BLaER1 treated with 17β-estradiol and CSF1 and Interleukin-3, amounts not matched to agents 10 nM and 100 nM (cell line): ENCODE data around the gene WDR48.

ENCODE experiments used
- H3K27ac ChIP-seq, 11 experiments: shearing (Covaris generic); formaldehyde crosslinking; 2 replicates each; pipeline ENCODE4 v1.8.1; 2022
- H3K27me3 ChIP-seq, 11 experiments: shearing (Covaris generic); formaldehyde crosslinking; 2 replicates each; pipeline ENCODE4 v1.8.1; 2022
- H3K36me3 ChIP-seq, 11 experiments: shearing (Covaris generic); formaldehyde crosslinking; 2 replicates each; pipeline ENCODE4 v1.8.1; 2022
- H3K4me1 ChIP-seq, 10 experiments: shearing (Covaris generic); formaldehyde crosslinking; 2 replicates each; pipeline ENCODE4 v1.8.1; 2022
- H3K4me2 ChIP-seq, 11 experiments: shearing (Covaris generic); formaldehyde crosslinking; 2 replicates each; pipeline ENCODE4 v1.8.1; 2022
- H3K4me3 ChIP-seq, 10 experiments: shearing (Covaris generic); formaldehyde crosslinking; 2 replicates each; pipeline ENCODE4 v1.8.1; 2022
- H3K9ac ChIP-seq, 11 experiments: shearing (Covaris generic); formaldehyde crosslinking; 2 replicates each; pipeline ENCODE4 v1.8.1; 2022
- H3K9me3 ChIP-seq, 11 experiments: shearing (Covaris generic); formaldehyde crosslinking; replicated peaks in 1 of 11; 2 replicates each; pipeline ENCODE4 v1.8.1; 2022
- H4K20me1 ChIP-seq, 11 experiments: shearing (Covaris generic); formaldehyde crosslinking; 2 replicates each; pipeline ENCODE4 v1.8.1; 2022
- Cebpa-rat ChIP-seq, 11 experiments: shearing (Covaris generic); IDR thresholded peaks; 2 replicates each; pipeline ENCODE4 v1.8.1; 2022

Gene WDR48

GRCh38 chr3:39021465-39022285 is 30.1 kb upstream of the WDR48 start:
- Histone ChIP-seq H3K27me3 (no peaks in the 10 kb centered on the region), H3K27ac (no peak overlapping the region), H3K4me2 (no peak overlapping the region), H3K36me3 (no peaks in the 10 kb centered on the region), H3K4me1 (peaks cover 0 to 23% (median 0%) of the 10 kb centered on the region in 10 experiments; a peak in 6 of 20 replicates), H3K9me3 (no peaks in the 10 kb centered on the region), H4K20me1 (no peaks in the 10 kb centered on the region), H3K4me3 (no peak overlapping the region), H3K9ac (no peak overlapping the region)
- no peak for TF ChIP-seq Cebpa-rat (IDR thresholded peaks at IDR 0.05)

DNA sequence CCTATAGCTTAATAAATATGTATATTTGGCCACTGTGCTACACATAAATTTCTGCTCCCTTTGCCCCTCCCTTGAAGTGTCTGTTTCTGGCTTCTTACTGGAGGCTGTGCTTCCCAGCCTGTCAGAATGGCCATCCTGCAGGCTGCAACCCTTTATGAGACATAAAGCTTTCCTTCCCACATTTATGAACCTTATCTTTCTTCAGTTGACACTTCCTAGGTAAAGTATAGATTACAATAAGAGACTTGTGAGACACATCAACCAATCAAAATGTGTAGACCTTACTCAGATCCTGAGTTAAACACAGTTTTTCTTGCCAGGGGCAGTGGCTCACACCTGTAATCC is 29.6 kb upstream of the WDR48 start:
- Histone ChIP-seq H3K4me2 (no peak overlapping the region), H4K20me1 (no peaks in the 10 kb centered on the region), H3K9me3 (no peaks in the 10 kb centered on the region), H3K27me3 (no peaks in the 10 kb centered on the region), H3K4me3 (no peak overlapping the region), H3K27ac (no peak overlapping the region), H3K4me1 (peaks cover 0 to 28% (median 0%) of the 10 kb centered on the region in 10 experiments; a peak in 6 of 20 replicates), H3K36me3 (no peaks in the 10 kb centered on the region), H3K9ac (no peak overlapping the region)
- no peak for TF ChIP-seq Cebpa-rat (IDR thresholded peaks at IDR 0.05)

DNA sequence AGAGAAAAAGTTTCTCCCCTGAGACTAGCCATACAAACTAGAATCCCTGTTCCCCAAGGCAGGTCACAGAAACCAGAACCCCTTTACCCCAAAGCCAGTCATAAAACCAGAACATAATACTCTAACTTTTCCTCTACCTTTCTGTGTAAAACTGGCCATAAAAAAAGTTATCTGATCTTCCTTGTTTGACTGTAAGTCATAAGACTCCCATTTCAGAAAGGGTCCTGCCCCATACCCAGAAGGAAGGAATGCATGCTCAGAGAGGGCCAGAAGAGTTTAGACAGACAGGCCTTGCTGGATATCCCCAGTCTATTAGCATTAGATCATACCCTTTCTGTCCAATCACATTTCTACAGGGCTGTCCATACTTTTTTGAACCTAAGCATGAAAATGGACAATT is 27.3 kb upstream of the WDR48 start:
- H3K4me3 ChIP-seq = no peak overlapping the region
- TF ChIP-seq Cebpa-rat (IDR thresholded peaks at IDR 0.05) = no peak
- H4K20me1 ChIP-seq = no peaks in the 10 kb centered on the region
- H3K4me2 ChIP-seq = peak overlapping the region in 2 of 11 experiments; percentile 37 to 63; a peak in 4 of 22 replicates
- 0 out of 22 replicates have a peak overlapping the region, but pooled peaks of 1 of the 11 experiments have one; percentile 20 for H3K9ac ChIP-seq
- H3K27ac ChIP-seq = no peak overlapping the region
- H3K4me1 ChIP-seq = peaks cover 0 to 30% (median 0%) of the 10 kb centered on the region in 10 experiments; a peak in 6 of 20 replicates
- H3K9me3 ChIP-seq = no peaks in the 10 kb centered on the region
- no peaks in the 10 kb centered on the region for H3K36me3 ChIP-seq
- H3K27me3 ChIP-seq = no peaks in the 10 kb centered on the region

DNA sequence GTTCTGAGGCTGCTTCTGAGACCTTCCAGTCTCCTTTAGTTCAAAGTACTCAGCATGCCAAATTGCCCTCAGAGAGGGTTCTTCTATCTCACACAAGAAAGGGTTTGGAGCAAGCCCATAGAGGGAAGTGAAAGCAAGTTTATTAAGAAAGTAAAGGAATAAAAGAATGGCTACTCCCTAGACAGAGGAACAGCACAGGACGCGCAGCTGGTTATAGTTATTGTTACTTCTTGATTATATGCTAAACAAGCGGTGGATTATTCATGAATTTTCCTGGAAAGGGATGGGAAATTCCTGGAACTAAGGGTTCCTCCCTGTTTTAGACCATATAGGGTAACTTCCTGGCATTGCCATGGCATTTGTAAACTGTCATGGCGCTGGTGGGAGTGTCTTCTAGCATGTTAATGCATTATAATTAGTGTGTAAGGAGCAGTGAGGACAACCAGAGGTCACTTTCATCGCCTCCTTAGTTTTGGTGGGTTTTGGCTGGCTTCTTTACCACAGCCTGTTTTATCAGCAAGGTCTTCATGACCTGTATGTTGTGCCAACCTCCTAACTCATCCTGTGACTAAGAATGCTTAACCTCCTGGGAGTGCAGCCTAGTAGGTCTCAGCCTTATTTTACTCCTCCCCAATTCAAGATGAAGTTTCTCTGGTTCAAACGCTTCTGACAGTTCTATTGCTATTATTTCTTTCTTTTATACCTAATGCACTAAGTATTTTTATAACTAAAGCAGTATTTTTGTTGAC is 26.4 kb upstream of the WDR48 start:
- peaks cover 0 to 30% (median 0%) of the 10 kb centered on the region in 10 experiments; a peak in 6 of 20 replicates for H3K4me1 ChIP-seq
- H3K4me3 ChIP-seq = no peak overlapping the region
- TF ChIP-seq Cebpa-rat (IDR thresholded peaks at IDR 0.05) = no peak

DNA sequence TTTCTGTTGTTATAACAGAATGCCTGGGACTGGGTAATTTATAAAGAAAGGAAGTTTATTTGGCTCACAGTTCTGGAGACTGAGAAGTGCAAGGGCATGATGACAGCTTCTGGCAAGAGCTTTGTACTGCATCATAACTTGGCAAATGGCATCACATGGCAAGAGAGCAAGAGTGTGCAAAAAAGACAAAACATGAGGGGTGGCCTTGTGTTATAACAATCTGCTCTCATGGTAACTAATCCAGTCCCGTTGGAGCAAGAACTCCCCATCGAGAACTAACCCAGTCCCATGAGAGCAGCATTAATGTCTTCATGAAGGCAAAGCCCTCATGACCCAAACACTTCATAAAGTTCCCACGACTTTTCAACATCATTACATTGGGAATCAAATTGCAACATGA is 23.3 kb upstream of the WDR48 start:
- no peak overlapping the region for H3K4me3 ChIP-seq

More for the DNA sequence above, 26.4 kb upstream of the WDR48 start:
- Histone ChIP-seq H3K36me3 (no peaks in the 10 kb centered on the region), H3K27me3 (no peaks in the 10 kb centered on the region), H3K27ac (no peak overlapping the region), H3K9ac (no peak overlapping the region), H3K9me3 (no peaks in the 10 kb centered on the region), H4K20me1 (no peaks in the 10 kb centered on the region), H3K4me2 (peak overlapping the region in 3 of 11 experiments; percentile 10 to 63 (median 37); a peak in 4 of 22 replicates)

DNA sequence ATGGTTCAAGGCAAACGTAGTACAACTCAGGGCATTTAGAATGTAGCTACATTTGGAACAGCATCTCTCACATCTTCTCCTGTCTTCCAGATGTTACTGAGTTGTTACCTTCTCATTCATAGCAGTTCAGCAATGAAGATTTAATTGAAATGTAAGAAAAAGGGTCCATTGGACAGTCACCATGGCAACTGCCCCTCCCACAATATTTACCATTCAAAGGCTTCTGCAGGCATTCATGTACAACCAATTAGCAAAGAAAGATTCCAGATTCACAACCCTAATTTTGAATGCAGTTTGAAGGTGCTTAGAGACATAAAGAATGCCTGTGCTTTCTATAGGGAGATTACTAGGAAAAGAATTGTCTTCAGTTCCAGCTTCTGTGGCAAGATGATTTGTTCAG is 22.3 kb upstream of the WDR48 start:
- H3K36me3 ChIP-seq = no peaks in the 10 kb centered on the region
- H3K4me2 ChIP-seq = no peak overlapping the region
- H3K9ac ChIP-seq = no peak overlapping the region
- no peak overlapping the region for H3K27ac ChIP-seq
- peaks cover 0 to 26% (median 0%) of the 10 kb centered on the region in 10 experiments; a peak in 6 of 20 replicates for H3K4me1 ChIP-seq
- peaks cover 0 to 8% (median 0%) of the 10 kb centered on the region in 11 experiments; a peak in 4 of 22 replicates for H3K9me3 ChIP-seq
- no peaks in the 10 kb centered on the region for H4K20me1 ChIP-seq
- H3K27me3 ChIP-seq = no peaks in the 10 kb centered on the region
- TF ChIP-seq Cebpa-rat (IDR thresholded peaks at IDR 0.05) = no peak
- no peak overlapping the region for H3K4me3 ChIP-seq

More for the DNA sequence above, 23.3 kb upstream of the WDR48 start:
- Histone ChIP-seq H3K27me3 (no peaks in the 10 kb centered on the region), H3K4me2 (no peak overlapping the region), H3K27ac (no peak overlapping the region), H3K36me3 (no peaks in the 10 kb centered on the region), H3K9ac (no peak overlapping the region), H4K20me1 (no peaks in the 10 kb centered on the region), H3K9me3 (no peaks in the 10 kb centered on the region), H3K4me1 (peaks cover 0 to 30% (median 0%) of the 10 kb centered on the region in 10 experiments; a peak in 6 of 20 replicates)
- TF ChIP-seq Cebpa-rat (IDR thresholded peaks at IDR 0.05) = no peak

- Histone ChIP-seq H4K20me1 (no peaks in the 10 kb centered on the region), H3K4me2 (no peak overlapping the region), H3K9ac (no peak overlapping the region), H3K4me1 (no peaks in the 10 kb centered on the region), H3K4me3 (no peak overlapping the region), H3K36me3 (no peaks in the 10 kb centered on the region), H3K9me3 (peaks cover 16 to 41% (median 23%) of the 10 kb centered on the region in 11 experiments), H3K27ac (no peak overlapping the region), H3K27me3 (no peaks in the 10 kb centered on the region)
- no peak for TF ChIP-seq Cebpa-rat (IDR thresholded peaks at IDR 0.05)
Measured at GRCh38 chr3:39038165-39038564, 13.7 kb upstream of the WDR48 start.

DNA sequence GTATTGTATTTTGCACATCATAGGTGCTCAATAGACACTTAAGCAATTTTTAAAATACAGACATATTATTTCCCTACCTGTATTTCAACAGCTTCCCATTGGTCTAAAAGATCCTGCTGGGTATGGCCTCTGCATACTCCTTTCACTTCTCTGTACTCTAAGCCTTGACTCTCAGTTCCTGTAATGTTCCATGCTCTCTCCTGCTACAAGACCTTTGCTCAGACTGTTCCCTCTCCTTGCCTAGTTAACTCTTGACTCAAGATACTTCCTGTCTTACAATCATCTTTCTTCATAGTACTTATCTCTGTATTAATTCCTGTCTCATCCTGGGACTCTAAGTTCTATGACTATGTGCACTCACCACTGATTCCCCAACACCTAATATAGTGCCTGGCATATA is 1.8 kb upstream of the WDR48 start:
- Histone ChIP-seq H3K4me3 (no peak overlapping the region), H4K20me1 (peaks cover 0 to 23% (median 0%) of the 10 kb centered on the region in 11 experiments; a peak in 5 of 22 replicates), H3K4me2 (peak overlapping the region in 2 of 11 experiments; percentile 24 to 27; a peak in 2 of 22 replicates), H3K36me3 (no peaks in the 10 kb centered on the region), H3K9ac (no peak overlapping the region), H3K9me3 (no peaks in the 10 kb centered on the region), H3K4me1 (peaks cover 15 to 34% (median 17%) of the 10 kb centered on the region in 10 experiments), H3K27ac (no peak overlapping the region), H3K27me3 (no peaks in the 10 kb centered on the region)
- TF ChIP-seq Cebpa-rat (IDR thresholded peaks at IDR 0.05) = no peak

- Histone ChIP-seq H3K9me3 (no peaks in the 10 kb centered on the region), H3K4me3 (peak overlapping the region; percentile 76 to 96 (median 89)), H3K9ac (peak overlapping the region; percentile 83 to 94 (median 90)), H3K4me2 (peak overlapping the region; percentile 63 to 93 (median 83)), H3K36me3 (peaks cover 0 to 2% (median 0%) of the 10 kb centered on the region in 11 experiments; a peak in 3 of 22 replicates), H3K27me3 (no peaks in the 10 kb centered on the region), H3K4me1 (peaks cover 17 to 34% (median 25%) of the 10 kb centered on the region in 10 experiments), H4K20me1 (peaks cover 0 to 45% (median 9%) of the 10 kb centered on the region in 11 experiments; a peak in 8 of 22 replicates), H3K27ac (peak overlapping the region; percentile 81 to 92 (median 87); a peak in 21 of 22 replicates)
- TF ChIP-seq Cebpa-rat (IDR thresholded peaks at IDR 0.05) = no peak
Measured at GRCh38 chr3:39052583-39052982, 767 bp downstream of the WDR48 start.
